K562 (cell line): Measurements from ENCODE around the gene TRMT2A. TPM values are rescaled to one million over a fixed set of nuclear protein-coding genes. Genes with fewer than 3 reads are reported as not detected.
A peak's percentile ranks its signal among the peaks of the same experiment; 100 is the strongest.

Source experiments
- CBFA2T3 ChIP-seq: fragments of 450-650 bp; IDR thresholded peaks from 2 replicates; pipeline ENCODE4 v1.6.1; 2017
- CEBPG ChIP-seq, 3 experiments: fragments of 200-800 bp in 1 of 3; sonication (Bioruptor generic) in 1 of 3; sonication (generic) in 1 of 3; formaldehyde crosslinking in 1 of 3; IDR thresholded peaks in 2 of 3; conservative IDR thresholded peaks in 1 of 3; 2 replicates each; pipeline versions ENCODE4 v1.6.1 to v1.8.0; 2016 to 2022; ENCODE audit warnings: missing compliant biosample characterization in 2 of 3, missing genetic modification characterization in 2 of 3, mild to moderate bottlenecking in 1 of 3, missing genetic modification reagents in 1 of 3
- CREM ChIP-seq: IDR thresholded peaks from 2 replicates; pipeline ENCODE4 v1.6.1; 2014; ENCODE audit warnings: antibody characterized with exemption, low read depth
- HIVEP1 ChIP-seq: fragments of 250-450 bp; sonication (Bioruptor Pico); IDR thresholded peaks from 2 replicates; pipeline ENCODE4 v1.4.0; 2020; ENCODE audit warnings: mild to moderate bottlenecking
- HMGN3 ChIP-seq: IDR thresholded peaks from 2 replicates; pipeline ENCODE4 v1.6.1; 2011; ENCODE audit warnings: borderline replicate concordance, low read depth, mild to moderate bottlenecking, mixed read lengths, low read length; ENCODE audit not compliant: insufficient read length; ENCODE audit errors: extremely low read depth
- HOXB6 ChIP-seq: fragments of 250-450 bp; sonication (Bioruptor Pico); IDR thresholded peaks from 2 replicates; pipeline ENCODE4 v1.5.1; 2022; ENCODE audit warnings: mild to moderate bottlenecking, borderline replicate concordance
- KLF16 ChIP-seq: IDR thresholded peaks from 2 replicates; pipeline ENCODE4 v1.6.1; 2016; ENCODE audit warnings: antibody characterized with exemption
- MAZ ChIP-seq, 2 experiments: fragments of 450-650 bp in 1 of 2; sonication (generic) in 1 of 2; formaldehyde crosslinking; IDR thresholded peaks in 1 of 2; conservative IDR thresholded peaks in 1 of 2; 2 replicates each; pipeline versions ENCODE4 v1.4.0 to v1.5.0; 2020; ENCODE audit warnings: mild to moderate bottlenecking in 1 of 2, missing genetic modification reagents in 1 of 2
- NONO ChIP-seq, 2 experiments: fragments of 200-400 bp in 1 of 2; fragments of 450-650 bp in 1 of 2; formaldehyde crosslinking in 1 of 2; IDR thresholded peaks; 2 replicates each; pipeline ENCODE4 v1.6.1; 2017; ENCODE audit warnings: low read depth in 2 of 2, mild to moderate bottlenecking in 2 of 2, moderate library complexity in 2 of 2, low read length in 1 of 2
- PHB ChIP-seq: fragments of 250-450 bp; sonication (Bioruptor Pico); IDR thresholded peaks from 2 replicates; pipeline ENCODE4 v1.5.0; 2021
- PTBP1 ChIP-seq: fragments of 200-400 bp; formaldehyde crosslinking; IDR thresholded peaks from 2 replicates; pipeline ENCODE4 v1.6.1; 2017; ENCODE audit warnings: low read depth, low read length
- RAD51 ChIP-seq: fragments of 450-650 bp; IDR thresholded peaks from 2 replicates; pipeline ENCODE4 v1.7.1; 2016; ENCODE audit warnings: low read depth, mild to moderate bottlenecking, borderline replicate concordance
- RFX7 ChIP-seq: fragments of 250-450 bp; sonication (Bioruptor Pico); IDR thresholded peaks from 2 replicates; pipeline ENCODE4 v1.5.1; 2021; ENCODE audit warnings: mild to moderate bottlenecking
- TOE1 ChIP-seq, 2 experiments: fragments of 450-650 bp in 1 of 2; sonication (generic) in 1 of 2; formaldehyde crosslinking in 1 of 2; IDR thresholded peaks; 2 replicates each; pipeline versions ENCODE4 v1.7.1 to v1.8.0; 2016 to 2022; ENCODE audit warnings: borderline replicate concordance in 2 of 2, mild to moderate bottlenecking in 2 of 2, antibody characterized with exemption in 1 of 2, inconsistent platforms in 1 of 2, low read depth in 1 of 2, missing genetic modification reagents in 1 of 2, moderate library complexity in 1 of 2
- ZBTB26 ChIP-seq: fragments of 450-650 bp; formaldehyde crosslinking; IDR thresholded peaks from 2 replicates; pipeline ENCODE4 v1.4.0; 2022; ENCODE audit warnings: missing genetic modification characterization
- ZC3H4 ChIP-seq: sonication (generic); formaldehyde crosslinking; IDR thresholded peaks from 2 replicates; pipeline ENCODE4 v1.9.0; 2021; ENCODE audit warnings: missing genetic modification reagents, borderline replicate concordance
- ZNF121 ChIP-seq: sonication (generic); formaldehyde crosslinking; conservative IDR thresholded peaks from 2 replicates; pipeline ENCODE4 v1.8.0; 2022; ENCODE audit warnings: missing genetic modification reagents
- ZNF253 ChIP-seq: fragments of 250-450 bp; sonication (Bioruptor Pico); conservative IDR thresholded peaks from 2 replicates; pipeline ENCODE4 v1.6.1; 2021; ENCODE audit warnings: mild to moderate bottlenecking
- ZNF354B ChIP-seq: fragments of 250-450 bp; sonication (Bioruptor Pico); IDR thresholded peaks from 2 replicates; pipeline ENCODE4 v1.4.0; 2020
- ZNF699 ChIP-seq: fragments of 250-450 bp; sonication (Bioruptor Pico); IDR thresholded peaks from 2 replicates; pipeline ENCODE4 v1.8.0; 2021; ENCODE audit warnings: mild to moderate bottlenecking, moderate library complexity; ENCODE audit not compliant: insufficient replicate concordance
- polyA plus RNA-seq, 8 experiments: library from polyadenylated mRNA; depleted of rRNA in 4 of 8; stranded (reverse) in 5 of 8; unstranded in 3 of 8; fragments of >200 nt; fragmentation: Nextera tagmentation in 2 of 8; fragmentation: Illumina TruSeq in 1 of 8; extraction: Ambion mirVana in 2 of 8; extraction: Trizol in 1 of 8; gene quantifications; 2 replicates each; pipeline versions ENCODE4 v1.2.1 to v1.2.3, GENCODE V29; 2011 to 2014; ENCODE audit warnings: inconsistent platforms in 1 of 8, missing spikeins in 1 of 8
- total RNA-seq, 7 experiments: library from RNA; depleted of rRNA in 6 of 7; stranded (reverse); fragments of >200 nt in 6 of 7; fragmentation: Illumina TruSeq in 2 of 7; extraction: Trizol in 2 of 7; gene quantifications; 2 replicates each; pipeline versions ENCODE4 v1.2.1 to v1.2.3, GENCODE V29; 2011 to 2021; ENCODE audit warnings: low replicate concordance in 1 of 7

The TRMT2A gene
- total and polyA plus RNA-seq, 9 of the 15 experiments (the other 6 are each of a cell fraction or from before 2014, with no cell fraction given): 1.6 to 265 (median 140) TPM

GRCh38 chr22:20156611-20157429 lies 39.8 kb upstream of the TRMT2A start (continued):
- TF ChIP-seq HMGN3 (peak; percentile 13), ZNF354B (no peak), HIVEP1 (CRISPR knock-in tag) (peak; percentile 64; the same call in 1 of the 2 replicates), TOE1 (IDR thresholded peaks at IDR 0.05; ENCODE audit: borderline replicate concordance) (0 out of 2 replicates have a peak, but pooled peaks have one; percentile 46), TOE1 (CRISPR knock-in tag; IDR thresholded peaks at IDR 0.05; ENCODE audit: borderline replicate concordance, low read depth) (0 out of 2 replicates have a peak, but pooled peaks have one; percentile 11), PTBP1 (peak; percentile 18; the same call in 1 of the 2 replicates), ZNF121 (CRISPR knock-in tag) (no peak), RFX7 (CRISPR knock-in tag) (peak; percentile 86; the same call in 1 of the 2 replicates), KLF16 (peak; percentile 84; the same call in 1 of the 2 replicates), CREM (0 out of 2 replicates have a peak, but pooled peaks have one; percentile 14), ZC3H4 (CRISPR knock-in tag) (peak; percentile 97), HOXB6 (CRISPR knock-in tag) (peak; percentile 87), ZBTB26 (CRISPR knock-in tag) (peak; percentile 88; the same call in 1 of the 2 replicates), CBFA2T3 (peak; percentile 19; the same call in 1 of the 2 replicates), RAD51 (no peak), ZNF253 (CRISPR knock-in tag) (no peak), PHB (0 out of 2 replicates have a peak, but pooled peaks have one; percentile 7), ZNF699 (peak; percentile 63), MAZ (CRISPR knock-in tag; conservative IDR thresholded peaks at IDR 0.05 in 1 of 2, IDR thresholded peaks at IDR 0.05 in 1 of 2) (peak; percentile 91), CEBPG (CRISPR knock-in tag; IDR thresholded peaks at IDR 0.05) (0 out of 2 replicates have a peak, but pooled peaks have one; percentile 35), CEBPG (tag; conservative IDR thresholded peaks at IDR 0.05 in 1 of 2, IDR thresholded peaks at IDR 0.05 in 1 of 2) (no peak), NONO (IDR thresholded peaks at IDR 0.05; ENCODE audit: low read depth in 2 of 2, low read length in 1 of 2) (peak in 1 of 2 experiments; percentile 93; a peak in 2 of 4 replicates)
